HG03103 (cell line): ENCODE results near the gene FUCA1.
A peak's percentile ranks its signal among the peaks of the same experiment; 100 is the strongest.
"Not testable (repeated sequence)": the region's sequence is repeated elsewhere in the genome, so short reads cannot be mapped to it uniquely, and the experiment has no call there.

ENCODE experiments used
- ATAC-seq: cut with Tn5 transposase; IDR thresholded peaks from one replicate; pipeline ENCODE4 v1.9.1; 2021; ENCODE audit warnings: low read depth; ENCODE audit not compliant: unreplicated experiment

FUCA1 gene

DNA sequence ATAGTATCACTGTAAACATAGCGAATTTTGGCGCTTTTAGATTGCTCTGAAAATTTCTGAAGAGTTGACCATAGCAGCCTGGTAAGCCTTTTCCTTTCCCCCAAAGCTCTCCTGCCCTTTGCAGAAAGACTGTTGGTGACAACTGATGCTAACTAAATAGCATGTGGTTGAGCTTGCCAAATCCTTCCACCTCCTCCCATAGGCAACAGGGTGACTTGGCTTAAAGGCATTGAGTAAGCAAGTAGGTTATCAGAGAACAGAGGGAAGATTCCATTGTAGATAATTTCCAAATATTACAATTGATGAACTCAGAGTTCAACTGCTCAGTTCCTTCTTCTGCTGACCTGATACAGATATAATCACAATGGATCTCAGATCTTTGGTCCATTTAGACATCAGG is 22.9 kb downstream of the FUCA1 start:
- no peak for ATAC-seq

DNA sequence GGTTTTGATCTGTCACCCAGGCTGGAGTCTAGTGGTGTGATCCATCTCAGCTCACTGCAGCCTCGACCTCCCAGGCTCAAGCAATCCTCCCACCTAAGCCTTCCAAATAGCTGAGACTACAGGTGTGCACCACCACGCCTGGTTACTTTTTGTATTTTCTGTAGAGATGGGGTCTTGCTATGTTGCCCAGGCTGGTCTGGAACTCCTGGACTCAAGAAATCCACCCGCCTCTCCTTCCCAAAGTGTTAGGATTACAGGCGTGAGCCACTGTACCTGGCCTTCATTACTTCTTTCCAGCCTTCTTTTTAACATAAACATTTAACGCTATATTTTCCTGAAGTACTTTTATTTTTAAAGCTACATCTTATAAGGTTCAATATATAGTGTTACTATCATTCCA is 24.4 kb downstream of the FUCA1 start:
- ATAC-seq, result no peak

DNA sequence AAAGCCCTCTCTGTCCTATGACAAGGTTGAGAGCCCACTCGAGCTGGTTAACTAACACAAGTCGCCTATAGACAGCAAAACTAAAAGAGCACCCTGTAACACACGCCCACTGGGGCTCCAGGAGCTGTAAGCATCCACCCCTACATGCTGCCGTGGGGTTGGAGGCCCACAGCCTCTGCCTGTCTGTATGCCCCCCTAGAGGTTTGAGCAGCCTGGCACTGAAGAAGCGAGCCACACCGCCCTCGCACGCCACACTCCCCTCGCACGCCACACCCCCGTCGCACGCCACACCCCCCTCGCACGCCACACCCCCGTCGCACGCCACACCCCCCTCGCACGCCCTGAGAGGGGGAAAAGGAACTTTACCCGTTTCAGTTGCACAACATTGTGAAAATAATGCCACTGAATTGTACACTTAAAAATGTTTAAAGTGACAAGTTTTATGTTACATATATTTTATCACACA is 29.7 kb downstream of the FUCA1 start:
- no peak for ATAC-seq

DNA sequence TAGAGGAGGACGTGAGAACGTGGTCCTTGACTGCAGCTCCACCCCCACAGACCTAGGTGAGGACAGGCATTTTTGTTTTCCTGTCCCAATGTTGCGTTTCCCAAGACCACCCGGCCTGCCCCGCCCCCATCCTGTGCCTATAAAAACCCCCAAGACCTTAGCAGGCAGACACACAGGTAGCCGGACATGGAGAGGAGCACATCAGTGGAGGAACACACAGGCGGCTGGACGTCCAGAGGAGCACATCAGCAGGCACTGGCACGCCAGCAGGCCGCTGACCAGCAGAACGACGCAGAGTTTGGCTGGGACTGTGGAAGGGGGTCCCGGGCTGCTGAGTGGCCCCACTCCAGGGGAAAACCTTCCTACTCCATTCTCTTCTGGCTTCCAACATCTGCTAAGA is 30.2 kb downstream of the FUCA1 start:
- no peak for ATAC-seq

- ATAC-seq, result no peak
Measured at GRCh38 chr1:23836037-23836436, 32.1 kb downstream of the FUCA1 start.

GRCh38 chr1:23834156-23834555 is 33.9 kb downstream of the FUCA1 start:
- ATAC-seq, result not testable (repeated sequence)

DNA sequence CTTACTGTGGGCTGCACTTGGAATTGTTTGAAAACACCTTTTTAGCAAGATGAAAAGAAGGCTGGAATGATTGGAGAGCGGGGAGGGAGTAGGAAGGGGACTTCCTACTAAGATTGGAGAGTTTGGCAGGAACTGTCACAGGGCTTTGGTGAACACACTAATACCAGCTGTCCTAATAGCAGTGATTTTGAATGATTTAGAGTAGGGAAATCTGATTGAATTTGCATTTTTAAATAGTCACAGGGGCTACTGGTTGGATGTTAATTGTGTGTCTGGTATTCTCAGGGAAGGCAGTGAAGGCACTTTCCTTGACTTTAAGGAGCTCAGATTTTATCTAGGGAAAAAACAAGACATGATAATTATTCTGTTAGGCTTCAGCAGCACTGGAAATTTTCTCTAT is 40.4 kb downstream of the FUCA1 start:
- no peak for ATAC-seq

DNA sequence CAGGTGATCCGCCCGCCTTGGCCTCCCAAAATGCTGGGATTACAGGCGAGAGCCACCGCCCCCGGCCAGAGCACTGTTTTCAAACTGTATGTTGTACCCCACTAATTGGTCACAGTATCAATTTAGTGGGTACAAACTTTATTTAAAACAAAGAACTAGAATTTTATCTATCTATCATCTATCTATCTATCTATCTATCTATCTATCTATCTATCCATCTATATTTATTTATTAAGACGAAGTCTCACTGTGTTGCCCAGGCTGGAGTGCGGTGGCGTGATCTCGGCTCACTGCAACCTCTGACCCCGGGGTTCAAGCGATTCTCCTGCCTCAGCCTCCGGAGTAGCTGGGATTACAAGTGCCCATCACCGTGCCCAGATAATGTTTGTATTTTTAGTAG is 41.5 kb downstream of the FUCA1 start:
- not testable (repeated sequence) for ATAC-seq

DNA sequence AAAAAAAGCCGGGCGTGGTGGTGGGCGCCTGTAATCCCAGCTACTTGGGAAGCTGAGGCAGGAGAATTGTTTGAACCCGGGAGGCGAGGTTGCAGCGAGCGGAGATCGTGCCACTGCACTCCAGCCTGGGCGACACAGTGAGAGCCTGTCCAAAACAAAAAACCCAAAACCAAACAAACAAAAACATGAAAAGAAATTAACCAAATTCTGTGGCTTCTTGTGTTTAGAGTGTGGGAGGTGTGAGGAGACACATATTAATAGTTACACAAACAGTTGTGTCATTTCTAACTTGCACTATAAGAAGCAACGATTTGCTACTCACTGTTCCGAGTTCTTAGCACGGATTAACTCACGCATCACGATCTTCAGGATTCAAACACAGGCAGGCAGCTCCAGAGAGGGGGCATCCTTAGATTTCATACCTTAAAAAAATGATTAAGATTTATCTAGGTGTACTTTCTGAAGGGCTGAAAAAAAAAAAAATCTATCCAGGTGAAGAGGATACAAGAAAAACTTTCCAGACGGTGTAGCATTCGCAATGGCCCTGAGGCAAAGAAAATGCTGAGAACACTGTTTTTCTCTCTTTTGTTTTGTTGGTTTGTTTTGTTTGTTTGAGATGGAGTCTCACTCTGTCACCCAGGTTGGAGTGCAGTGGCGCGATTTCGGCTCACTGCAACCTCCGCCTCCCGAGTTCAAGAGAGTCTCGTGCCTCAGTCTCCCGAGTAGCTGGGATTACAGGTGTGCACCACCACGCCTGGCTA is 42.1 kb downstream of the FUCA1 start:
- no peak for ATAC-seq

DNA sequence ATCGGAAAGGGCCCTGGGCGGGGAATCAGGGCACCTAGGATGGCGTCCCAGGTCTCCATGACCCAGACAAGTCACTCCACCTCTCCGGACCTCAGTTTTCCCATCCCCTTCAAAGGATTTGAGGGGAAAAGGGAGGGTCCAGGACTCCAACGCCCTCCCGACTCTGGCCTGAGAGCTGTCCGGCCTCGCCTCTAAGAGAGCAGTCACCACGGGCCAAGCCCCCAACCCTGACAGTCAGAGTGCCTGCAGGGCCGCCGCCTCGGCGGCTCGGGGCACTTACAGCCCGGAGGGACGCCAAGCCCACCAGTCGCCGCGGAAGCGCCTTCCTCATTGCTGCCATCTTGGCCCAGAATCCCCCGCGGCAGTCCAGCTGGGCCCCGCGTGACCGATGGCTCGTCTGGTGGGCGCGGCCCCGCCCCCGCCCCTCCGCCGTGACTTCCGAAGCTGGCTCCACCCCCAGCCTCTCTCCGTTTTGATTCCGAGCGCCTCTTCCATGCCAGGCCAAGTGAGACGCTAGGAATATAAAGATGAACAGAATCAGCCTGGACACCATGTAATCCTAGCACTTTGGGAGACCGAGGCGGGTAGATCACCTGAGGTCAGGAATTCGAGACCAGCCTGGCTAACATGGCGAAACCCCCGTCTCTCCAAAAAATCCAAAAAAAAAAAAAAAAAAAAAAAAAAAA is 42.9 kb downstream of the FUCA1 start, which contains the start of gene HMGCL:
HMGCL (minus strand) TSS at position 354 of the 686 bp plus-strand sequence; CDS start at position 340, 14 bp downstream.
- ATAC-seq, result peak; percentile 70

- ATAC-seq, result no peak
Measured at GRCh38 chr1:23824711-23825075, 43.4 kb downstream of the FUCA1 start.

DNA sequence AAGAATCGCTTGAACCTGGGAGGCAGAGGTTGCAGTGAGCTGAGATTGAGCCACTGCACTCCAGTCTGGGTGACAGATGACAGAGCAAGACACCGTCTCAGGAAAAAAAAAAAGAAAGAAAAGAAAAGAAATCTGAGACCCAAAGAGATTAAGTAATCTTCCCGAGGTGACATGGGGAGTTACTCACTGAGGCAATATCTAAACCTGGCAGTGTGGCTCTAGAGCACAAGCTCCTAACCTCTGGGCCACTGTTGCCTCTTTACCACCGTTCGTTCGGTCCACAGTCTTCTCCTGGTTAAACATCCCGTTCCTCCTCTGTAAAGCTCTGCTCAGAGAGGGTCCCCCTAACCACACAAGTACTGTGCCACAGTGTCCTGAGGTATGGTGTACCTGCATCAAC is 44.3 kb downstream of the FUCA1 start:
- ATAC-seq, result no peak

GRCh38 chr1:23817633-23818032 is 50.5 kb downstream of the FUCA1 start:
- no peak for ATAC-seq

DNA sequence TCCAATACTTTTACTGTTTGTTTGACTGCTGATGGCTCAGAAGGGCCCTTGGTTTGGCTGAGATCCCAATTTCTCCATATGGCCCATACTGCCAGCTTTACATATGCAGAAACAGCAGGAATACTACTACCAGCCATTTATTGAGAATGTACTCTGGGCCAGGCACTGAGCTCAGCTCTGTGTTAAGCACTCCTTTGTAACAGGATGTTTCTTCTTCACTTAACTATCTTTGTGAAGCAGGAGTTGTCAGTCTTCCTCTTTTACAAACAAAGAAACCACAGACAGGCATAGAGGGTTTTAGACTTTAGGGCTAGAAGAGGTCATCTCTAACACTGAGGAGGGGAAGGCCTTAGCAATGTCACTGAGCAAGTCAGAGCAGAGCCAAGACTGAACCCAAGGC is 51.2 kb downstream of the FUCA1 start:
- no peak for ATAC-seq

GRCh38 chr1:23816361-23816760 is 51.7 kb downstream of the FUCA1 start:
- ATAC-seq, result no peak

DNA sequence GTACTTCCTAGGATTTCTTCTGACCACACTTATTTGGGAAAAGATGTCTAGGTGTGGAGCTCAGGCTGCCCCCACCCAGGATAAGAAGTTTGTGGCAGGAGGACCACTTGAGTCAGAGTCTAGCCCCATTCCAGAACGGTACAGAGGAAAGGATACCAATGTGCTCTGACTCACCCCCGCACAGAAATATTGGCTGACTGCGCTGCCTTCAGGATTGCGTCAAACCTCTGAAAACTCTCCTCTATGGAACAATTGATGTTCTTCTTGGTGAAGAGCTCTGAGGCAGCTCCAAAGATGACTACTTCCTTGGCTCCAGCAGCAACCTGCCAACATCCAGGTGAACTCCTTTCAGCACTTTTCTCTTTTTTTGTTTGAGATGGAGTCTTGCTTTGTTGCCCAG is 54.1 kb downstream of the FUCA1 start:
- no peak for ATAC-seq

DNA sequence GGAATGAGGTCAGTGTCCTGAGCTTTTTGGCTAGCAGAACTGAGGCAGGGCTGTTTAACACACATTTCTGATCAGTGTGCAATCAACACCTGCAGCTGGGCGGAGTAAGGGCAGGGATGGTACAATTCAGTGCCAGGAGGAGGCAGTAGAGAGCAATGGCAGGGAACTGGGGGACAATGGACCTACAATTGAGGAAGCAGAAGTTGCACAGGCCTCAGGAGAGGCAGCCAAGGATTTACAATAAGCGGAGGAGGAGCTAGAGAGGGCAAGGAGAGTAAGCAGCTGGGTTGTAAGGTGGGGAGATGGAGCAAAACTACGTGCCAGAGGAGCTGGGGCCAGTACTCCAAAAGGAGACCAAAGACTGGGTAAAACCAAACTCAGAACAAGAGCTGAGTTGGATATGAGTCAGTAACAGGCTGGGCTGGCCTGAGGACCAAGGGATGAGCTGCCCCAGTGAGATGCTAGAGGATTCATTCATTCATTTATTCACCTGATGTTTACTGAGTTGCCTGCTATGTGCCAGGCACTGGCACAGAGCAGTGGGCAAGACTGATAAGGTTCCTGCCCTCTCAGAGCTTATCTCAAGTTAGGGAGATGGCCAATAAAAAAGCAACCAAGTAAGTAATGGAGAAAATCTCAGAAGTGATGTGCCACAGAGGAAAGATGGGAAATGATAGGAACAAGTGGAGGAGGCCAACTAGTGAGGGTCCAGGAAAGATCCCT is 57.1 kb downstream of the FUCA1 start:
- no peak for ATAC-seq

DNA sequence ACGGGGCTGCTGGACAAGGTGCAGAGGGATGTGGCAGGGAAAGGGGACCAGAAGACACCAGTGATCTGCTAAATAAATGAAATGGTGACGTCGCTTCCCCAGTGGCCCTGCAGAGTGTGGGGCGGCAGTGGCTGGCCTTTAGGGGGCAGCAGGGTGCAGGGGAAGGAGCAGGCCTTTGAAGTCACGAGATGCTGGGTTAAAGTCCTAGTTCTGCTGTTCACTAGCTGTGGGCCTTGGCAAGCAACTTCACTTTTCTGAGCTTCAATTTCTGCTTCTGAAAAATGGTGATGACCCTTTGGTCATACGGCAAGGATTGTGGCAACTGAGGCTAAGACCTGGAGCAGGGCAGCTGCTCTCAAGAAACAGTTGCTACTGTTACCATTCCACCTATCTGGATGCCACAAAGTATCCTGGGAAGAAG is 58.3 kb downstream of the FUCA1 start:
- ATAC-seq, result no peak

DNA sequence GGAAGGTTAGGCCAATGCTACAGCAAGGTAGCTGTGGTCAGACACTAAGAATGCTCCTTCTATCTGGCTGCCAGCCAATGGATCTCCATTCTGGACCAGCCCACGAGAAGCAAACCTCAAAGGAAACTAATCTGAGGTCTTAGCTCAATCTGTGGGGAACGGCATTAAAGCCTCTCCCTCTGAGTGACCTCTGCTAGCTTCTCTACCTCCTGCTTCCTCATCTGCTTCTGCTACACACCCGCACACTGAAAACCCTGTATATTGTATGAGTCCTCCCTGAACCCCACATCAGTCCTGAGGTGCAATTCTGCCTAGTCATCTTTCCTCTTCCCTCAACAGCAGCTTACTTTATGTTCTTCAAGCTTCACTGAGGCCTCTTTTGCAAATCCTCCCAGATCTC is 60.6 kb downstream of the FUCA1 start:
- ATAC-seq, result no peak

DNA sequence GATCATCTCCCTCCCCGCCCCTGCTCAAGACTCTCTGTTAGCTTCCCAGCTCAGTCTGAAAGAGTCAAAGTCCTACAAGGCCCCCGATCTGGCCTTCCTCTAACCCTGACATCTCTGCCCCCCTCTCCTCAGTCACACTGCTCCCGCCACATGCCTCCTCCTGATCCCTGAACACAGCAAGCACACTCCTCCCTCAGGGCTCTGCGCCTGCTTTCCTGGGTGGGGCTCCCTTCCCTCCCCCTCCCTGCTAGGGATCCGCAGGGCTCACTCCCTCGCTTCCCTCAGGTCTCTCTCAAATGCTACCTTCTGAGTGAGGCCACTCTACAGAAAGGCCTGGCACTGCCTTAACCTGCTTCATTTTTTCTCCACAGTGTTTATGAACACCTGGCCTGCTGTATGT is 61.8 kb downstream of the FUCA1 start:
- no peak for ATAC-seq

DNA sequence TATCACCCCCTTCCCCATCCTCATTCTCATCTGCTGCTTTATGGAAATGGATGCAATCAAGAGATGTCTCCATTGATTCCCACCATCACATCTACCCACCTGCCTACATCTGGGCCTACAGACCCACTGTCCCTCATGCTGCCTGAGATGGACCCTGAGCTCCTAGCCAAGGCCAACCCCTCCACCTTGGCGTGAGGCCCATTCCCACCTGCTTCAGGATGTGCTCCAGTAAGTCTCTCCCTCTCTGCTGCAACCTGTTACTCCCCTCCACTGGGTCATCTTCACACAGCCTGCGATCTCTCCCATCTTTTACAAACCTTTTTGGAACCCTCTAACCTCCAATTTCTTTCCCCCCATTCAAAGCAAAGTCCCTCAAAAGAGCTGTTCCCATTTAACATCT is 63.1 kb downstream of the FUCA1 start:
- ATAC-seq, result no peak
